GM18858 (cell line): ENCODE data around the gene MS4A6E.
"Not testable (repeated sequence)": the region's sequence is repeated elsewhere in the genome, so short reads cannot be mapped to it uniquely, and the experiment has no call there.

Experiments
- ATAC-seq: cut with Tn5 transposase; IDR thresholded peaks from one replicate; pipeline ENCODE4 v1.9.1; 2021; ENCODE audit not compliant: unreplicated experiment

The MS4A6E gene

GRCh38 chr11:60334005-60334620 is 7.1 kb downstream of the MS4A6E start:
- ATAC-seq: peak; percentile 45

- ATAC-seq: no peak
Measured at GRCh38 chr11:60336767-60337391, 9.8 kb downstream of the MS4A6E start.

GRCh38 chr11:60338053-60338452 is 11.0 kb downstream of the MS4A6E start:
- no peak for ATAC-seq

- no peak for ATAC-seq
Measured at GRCh38 chr11:60339356-60339755, 12.3 kb downstream of the MS4A6E start.

- ATAC-seq: no peak
Measured at GRCh38 chr11:60343094-60343704, 16.1 kb downstream of the MS4A6E start.

- no peak for ATAC-seq
Measured at GRCh38 chr11:60344146-60344545, 17.1 kb downstream of the MS4A6E start.

- ATAC-seq: no peak
Measured at GRCh38 chr11:60345489-60345888, 18.4 kb downstream of the MS4A6E start.

GRCh38 chr11:60347084-60347797 is 20.2 kb downstream of the MS4A6E start:
- ATAC-seq: peak; percentile 71

- no peak for ATAC-seq
Measured at GRCh38 chr11:60348116-60348515, 21.1 kb downstream of the MS4A6E start.

GRCh38 chr11:60349990-60350389 is 22.9 kb downstream of the MS4A6E start:
- no peak for ATAC-seq

GRCh38 chr11:60357771-60358170 is 30.7 kb downstream of the MS4A6E start:
- ATAC-seq: no peak

GRCh38 chr11:60360621-60361020 is 33.6 kb downstream of the MS4A6E start:
- ATAC-seq: no peak

GRCh38 chr11:60362241-60362640 is 35.2 kb downstream of the MS4A6E start:
- no peak for ATAC-seq

GRCh38 chr11:60363542-60364470 is 36.8 kb downstream of the MS4A6E start:
- ATAC-seq: peak; percentile 48

- ATAC-seq: not testable (repeated sequence)
Measured at GRCh38 chr11:60366262-60366904, 39.3 kb downstream of the MS4A6E start.

GRCh38 chr11:60367009-60367408 is 40.0 kb downstream of the MS4A6E start:
- ATAC-seq: peak; percentile 74

GRCh38 chr11:60367896-60368295 is 40.8 kb downstream of the MS4A6E start:
- no peak for ATAC-seq

GRCh38 chr11:60370252-60370810 is 43.3 kb downstream of the MS4A6E start:
- no peak for ATAC-seq

- no peak for ATAC-seq
Measured at GRCh38 chr11:60370811-60371298, 43.8 kb downstream of the MS4A6E start.

GRCh38 chr11:60371386-60371785 is 44.3 kb downstream of the MS4A6E start:
- no peak for ATAC-seq
